NOMO-1 treated with dmso at 0.1 percent for 144 hours (cell line): ENCODE measurements around the gene ITPRIP.

Source experiments
- DNase-seq: peaks from one replicate; lab custom pipeline; 2025; ENCODE audit not compliant: unreplicated experiment; lab: John Stamatoyannopoulos, UW

The ITPRIP gene

DNA sequence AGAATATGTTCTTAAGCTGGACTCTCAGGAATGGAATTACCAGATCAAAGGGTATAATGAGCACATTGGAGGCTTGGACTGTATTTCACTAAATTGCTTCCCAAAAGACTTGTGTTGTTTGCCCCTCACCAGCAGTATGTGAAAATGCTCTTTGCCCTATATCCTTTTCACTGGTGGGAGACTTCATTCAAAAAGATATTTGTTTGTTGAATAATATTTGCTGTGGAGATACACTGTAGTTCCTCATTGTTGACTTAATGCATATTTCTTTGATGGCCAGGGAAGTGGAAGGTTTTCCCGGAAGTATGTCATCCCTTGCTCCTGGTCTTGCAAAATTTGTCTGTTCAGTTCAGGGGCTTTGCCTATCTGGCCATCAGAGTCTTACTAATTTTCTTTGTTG lies 49.9 kb downstream of the ITPRIP start:
- DNase-seq: no peak

DNA sequence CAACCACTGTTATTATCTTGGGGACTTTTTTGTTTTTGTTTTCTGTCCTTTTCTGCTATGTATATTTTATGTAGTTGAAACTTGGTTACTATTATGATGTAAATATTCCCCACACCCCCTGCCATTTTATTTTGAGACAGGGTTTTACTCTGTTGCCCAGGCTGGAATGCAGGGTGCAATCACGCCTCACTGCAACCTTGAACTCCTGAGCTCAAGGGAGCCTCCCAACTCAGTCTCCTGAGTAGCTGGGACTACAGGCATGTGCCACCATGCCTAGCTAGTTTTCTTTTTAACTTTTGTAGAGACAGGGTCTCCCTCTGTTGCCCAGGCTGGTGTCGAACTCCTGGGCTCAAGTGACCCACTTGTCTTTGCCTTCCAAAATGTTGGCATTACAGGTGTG lies 51.3 kb downstream of the ITPRIP start:
- DNase-seq: no peak

DNA sequence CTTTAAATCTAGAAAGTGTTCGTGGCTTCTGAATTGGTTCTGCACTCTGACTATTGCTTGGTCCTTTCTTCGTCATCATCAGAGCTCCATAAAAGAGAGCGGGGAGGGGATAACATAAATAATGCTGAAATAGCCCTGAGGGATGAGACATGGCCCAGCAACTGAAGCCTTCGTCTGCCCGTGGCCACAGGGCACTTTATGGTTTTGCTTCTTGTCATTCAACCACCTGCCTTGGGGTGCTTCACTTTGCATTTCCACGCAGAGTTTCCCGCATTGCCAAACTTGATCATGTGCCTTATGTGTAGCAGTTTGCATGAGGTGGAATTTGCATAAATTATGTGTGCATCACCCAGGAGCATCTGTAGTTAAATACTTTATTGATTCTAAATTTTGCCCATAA lies 53.4 kb downstream of the ITPRIP start:
- no peak for DNase-seq

DNA sequence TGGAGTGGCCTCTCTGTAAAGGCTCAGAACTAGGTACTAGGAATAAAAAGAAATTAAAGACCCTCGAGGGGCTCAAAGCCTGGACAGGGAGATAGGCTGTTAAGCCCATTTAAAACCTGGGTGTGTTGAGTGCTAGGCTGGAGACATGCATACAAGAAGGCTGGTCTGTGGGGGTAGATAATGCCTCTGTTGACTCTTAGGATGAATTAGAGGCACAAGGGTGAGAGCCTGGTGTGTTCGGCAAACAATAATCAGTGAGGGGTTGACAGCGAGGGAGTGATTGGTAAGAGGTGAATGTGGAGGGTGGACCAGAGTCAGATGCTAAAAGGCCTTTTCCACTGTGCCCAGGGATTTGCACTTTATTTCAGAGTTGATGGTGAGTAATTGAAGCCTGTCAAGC lies 56.6 kb downstream of the ITPRIP start:
- DNase-seq: no peak

DNA sequence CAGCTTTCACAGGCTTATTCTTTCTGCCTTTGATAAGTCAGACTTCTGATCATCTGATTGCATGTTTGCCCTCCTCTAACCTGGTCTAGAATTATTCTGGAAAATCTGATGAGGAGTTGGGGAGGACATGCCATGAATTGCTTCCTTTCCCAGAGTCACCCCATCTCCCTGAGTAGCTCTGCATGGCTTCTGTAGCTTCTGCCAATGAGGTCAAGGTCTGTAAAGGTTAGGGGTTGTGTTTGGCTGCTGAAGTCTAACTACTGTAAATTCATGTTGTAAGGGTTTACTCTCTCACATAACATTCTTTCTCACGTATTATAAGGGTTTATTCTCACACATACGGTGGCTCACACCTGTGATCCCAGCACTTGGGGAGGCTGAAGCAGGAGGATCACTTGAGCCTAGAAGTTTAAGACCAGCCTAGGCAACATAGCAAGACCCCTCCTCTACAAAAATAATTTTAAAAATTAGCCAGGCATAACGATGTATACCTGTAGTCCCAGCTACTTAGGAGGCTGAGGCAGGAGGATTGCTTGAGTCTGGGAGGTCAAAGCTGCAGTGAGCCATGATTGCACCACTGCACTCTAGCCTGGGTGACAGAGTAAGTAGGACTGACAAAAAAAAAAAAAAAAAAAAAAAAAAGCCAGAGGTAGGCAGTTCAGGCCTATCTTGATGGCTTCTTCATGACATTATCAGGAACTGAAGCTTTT lies 58.6 kb downstream of the ITPRIP start:
- DNase-seq: no peak

DNA sequence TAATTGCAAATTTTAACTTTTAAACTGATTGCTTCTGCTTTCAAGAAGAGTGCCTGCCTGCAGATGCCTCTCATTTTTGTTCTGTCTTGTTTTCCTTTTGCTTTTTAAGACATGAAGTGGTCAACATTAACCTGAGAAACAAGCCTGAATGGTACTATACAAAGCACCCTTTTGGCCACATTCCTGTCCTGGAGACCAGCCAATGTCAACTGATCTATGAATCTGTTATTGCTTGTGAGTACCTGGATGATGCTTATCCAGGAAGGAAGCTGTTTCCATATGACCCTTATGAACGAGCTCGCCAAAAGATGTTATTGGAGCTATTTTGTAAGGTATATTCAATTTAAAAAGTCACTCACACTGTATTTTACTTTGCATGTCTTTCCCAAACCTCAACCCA lies 60.5 kb downstream of the ITPRIP start:
- DNase-seq: no peak

DNA sequence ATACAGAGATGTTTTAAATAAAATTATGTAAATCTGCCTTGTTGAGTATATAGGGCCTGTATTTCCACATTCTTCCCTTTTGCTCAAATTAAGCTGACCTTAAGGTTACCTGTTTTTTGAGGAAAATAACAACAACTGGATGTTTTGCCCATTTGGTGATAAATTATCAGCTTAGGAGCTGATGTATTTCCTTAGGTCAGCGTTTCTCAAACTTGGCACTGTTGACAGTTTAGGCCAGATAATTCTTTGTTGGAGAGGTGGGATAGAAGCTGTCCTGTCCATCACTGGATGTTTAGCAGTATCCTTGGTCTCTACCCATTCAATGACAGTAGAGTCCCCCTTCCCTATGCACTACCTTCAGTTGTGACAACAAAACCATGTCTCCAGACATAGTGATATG lies 62.1 kb downstream of the ITPRIP start:
- DNase-seq: no peak

DNA sequence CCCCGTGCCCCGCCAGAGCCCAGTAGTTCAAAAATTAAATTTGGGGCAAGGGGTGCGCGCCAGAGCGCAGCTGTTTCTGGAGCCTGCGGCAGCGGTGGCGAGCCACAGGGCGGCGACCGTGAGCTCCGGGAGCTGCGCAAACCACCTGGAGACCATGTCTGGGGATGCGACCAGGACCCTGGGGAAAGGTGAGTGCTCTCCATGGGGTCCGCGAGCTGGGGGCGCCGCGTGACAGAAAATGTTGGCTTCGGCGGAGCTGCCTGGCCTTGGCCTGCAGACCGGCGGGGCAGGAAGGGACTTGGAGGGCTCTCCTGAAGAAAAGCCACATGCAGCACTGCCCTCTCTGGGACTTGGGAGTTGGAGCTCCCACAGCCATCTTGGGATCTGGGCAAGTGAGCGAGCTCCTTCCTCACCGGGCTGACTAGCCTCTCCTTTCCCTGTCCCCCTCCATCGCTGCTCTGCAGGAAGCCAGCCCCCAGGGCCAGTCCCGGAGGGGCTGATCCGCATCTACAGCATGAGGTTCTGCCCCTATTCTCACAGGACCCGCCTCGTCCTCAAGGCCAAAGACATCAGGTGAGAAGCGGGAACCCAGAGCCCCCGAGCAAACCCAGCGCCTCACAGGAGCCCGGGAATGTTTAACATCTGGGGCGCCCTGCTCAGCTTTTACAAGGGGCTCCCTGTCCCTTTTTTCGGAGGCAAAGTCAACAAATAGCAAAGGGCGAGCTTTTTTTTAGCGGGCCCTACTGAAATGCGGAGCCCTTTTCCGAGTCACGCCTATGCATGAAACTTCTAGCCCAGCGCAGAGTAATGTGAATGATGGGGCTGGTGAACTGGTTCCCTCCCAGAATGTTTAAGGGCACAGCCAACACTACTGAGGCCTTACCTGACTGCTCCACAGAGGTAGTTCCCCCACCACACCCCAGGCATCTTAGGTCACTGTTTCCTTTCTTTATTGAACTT lies 63.2 kb downstream of the ITPRIP start:
- no peak for DNase-seq

DNA sequence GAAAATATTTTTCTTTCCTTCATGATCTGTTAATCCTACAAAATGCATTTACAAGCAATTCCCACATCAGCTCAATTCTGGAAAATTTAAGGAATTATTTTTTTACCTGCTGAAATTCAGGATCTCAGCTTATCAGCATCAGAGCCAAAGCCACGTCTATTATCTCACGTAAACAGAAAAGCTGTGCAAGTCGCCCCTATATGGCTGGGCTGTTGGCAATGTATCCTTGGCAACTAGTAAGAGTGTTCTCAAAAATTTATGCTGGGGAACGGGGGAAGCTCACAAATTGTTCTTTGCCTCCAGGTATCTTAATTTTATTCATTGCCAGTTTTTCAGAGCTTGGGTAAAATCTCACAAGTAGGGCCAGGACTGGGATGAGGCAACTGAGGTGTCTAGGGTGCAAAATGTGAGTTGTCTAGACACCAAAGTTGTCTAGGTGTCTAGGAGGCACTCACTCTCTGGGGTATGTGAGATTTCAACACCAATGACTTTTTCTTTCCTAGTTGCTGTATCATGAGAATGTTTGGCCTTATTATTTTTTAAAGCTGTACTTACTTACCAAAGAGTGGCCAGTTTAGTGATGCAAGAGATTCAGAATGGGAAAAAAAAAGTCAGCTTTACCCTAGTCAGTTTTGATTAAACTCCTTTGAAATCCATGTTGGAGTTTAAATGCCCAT lies 64.2 kb downstream of the ITPRIP start:
- DNase-seq: no peak

DNA sequence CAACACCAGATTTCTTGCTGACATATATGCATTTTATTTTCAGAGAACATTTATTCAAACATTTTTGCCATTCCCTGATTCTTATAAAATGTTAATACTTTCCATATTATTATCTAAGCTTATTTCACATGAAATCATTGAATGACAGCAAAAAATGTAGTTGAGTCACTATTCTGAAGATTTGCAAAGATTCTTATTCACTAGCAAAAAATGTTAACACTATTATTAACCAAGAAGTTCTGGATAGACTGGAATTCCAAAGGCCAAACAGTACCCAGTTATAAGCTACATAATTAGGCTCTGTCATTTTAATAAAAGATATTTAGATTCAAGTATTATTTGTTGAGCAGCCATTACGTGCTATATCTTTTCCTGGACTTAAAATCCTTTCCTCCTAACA lies 65.0 kb downstream of the ITPRIP start:
- DNase-seq: no peak

DNA sequence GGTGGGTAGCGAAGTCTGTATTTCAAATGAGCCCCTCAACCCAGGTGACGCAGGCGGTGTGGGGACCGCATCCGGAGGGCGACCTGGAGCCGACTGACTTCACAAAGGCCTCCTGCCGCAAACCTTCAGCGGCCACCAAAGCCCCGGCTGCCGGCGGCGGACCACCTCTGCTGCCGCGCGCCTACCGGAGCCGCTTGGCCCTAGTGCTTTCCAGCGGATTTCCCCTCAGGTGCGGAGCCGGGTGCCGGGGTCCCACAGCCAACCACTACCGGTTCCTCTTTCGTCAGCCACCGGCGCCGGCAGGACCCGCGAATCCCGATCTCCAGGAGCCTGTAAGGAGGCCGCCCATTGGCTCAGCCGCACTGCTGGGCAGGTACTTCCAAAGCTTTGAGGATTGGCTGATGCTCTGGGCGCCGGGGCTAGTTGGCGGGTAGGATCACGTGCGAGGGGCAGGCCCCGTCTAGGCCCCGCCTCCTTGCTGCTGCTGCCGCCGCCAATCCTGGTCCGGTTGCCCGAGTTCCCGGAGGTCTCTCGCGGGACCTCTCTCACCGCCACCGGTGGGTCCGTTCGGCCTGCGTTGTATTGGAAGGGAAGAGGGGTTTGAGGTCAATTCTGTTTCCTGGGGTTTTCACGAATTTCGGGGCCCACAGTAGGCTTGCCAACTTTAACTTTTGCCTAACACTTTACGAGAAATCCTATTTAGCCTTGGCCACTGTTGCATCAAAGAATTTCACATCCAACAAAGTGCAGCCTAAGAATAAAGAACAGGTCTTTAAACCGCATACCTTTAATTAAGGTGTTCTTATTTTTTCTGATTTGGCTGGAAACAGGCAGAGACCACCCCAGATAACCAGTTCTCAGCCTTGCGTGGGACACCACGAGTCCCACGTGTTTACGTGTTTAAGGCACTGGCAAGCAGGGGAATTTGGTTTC lies 69.3 kb downstream of the ITPRIP start, which contains the start of gene GSTO2:
GSTO2 (plus strand) TSS at position 472 of the 933 bp plus-strand sequence. CDS start 5,732 bp downstream, outside the sequence.
- DNase-seq: peak; percentile 100

DNA sequence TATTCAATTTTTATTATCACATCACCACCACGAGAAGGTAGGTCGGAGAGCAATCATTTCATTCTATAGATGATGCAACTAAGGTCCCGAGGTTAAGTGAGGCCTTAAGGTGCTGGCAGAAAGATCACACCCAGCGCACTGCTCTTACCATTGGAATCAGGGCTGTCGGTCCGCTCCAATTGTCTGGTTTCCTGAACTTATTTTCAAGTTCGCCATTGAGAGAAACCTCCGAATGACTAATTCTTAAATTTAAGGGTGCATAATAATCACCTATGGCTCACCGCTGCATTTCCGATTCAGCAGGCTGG lies 69.9 kb downstream of the ITPRIP start:
- DNase-seq: no peak

DNA sequence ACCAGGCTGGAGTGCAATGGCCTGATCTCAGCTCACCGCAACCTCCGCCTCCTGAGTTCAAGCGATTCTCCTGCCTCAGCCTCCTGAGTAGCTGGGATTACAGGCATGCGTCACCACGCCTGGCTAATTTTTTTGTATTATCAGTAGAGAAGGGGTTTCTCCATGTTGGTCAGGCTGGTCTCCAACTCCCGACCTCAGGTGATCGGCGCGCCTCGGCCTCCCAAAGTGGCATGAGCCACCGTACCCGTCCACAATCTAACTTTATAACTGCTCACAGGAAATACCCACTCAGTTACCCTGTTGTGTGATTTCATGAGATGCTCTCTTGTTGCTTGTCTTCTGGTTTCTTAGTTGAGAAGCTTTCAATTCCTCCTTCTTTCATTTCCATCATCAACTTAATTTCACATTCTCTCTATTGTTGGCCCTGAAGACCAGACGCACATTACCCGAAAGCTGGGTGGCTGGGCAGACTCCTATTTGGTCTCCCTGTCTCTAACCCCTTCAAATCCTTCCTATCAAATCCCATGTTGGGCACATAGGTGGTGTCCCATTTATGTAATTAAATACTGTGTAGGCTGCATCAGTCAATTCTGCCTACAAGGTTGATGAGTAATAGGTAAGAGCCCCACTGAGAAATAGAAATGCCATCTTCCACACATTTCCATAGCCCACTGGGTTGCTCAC lies 70.4 kb downstream of the ITPRIP start:
- DNase-seq: no peak

DNA sequence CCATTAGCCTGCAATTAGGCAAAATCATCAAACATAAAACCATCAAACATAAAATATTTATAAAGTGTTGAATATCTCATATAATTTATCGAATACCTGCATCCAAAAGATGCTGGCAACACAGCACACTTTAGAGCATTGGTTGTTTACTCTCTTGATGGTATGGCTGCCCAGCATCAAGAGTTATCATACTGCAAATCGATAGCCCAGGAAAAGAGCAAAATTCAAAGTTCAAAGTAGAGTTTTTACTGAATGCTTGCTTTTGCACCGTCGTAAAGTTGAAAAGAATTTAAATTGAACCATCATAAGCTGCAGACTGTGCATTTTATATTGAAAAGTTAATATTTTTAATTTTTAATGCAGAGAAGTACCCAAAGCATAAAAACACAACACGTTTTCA lies 73.5 kb downstream of the ITPRIP start:
- DNase-seq: no peak

DNA sequence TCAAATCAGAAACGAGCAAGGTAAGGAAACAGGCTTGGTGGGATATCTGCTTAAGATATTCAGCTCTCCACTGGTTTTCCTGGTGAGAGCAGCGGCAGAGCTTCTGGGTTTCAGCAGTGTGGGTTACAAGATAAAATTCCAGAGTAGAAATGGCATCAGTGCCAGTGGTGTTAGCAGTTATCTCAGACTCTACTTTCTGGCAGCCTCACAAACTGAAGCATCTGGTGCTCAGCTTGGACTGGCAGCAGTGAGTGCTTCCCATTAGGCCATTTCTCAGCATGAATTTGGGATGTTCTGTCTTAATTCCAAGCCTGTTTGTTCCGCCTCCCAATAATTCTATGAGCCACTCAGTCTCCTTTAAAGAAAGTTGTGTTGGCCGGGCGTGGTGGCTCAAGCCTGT lies 76.2 kb downstream of the ITPRIP start:
- no peak for DNase-seq

DNA sequence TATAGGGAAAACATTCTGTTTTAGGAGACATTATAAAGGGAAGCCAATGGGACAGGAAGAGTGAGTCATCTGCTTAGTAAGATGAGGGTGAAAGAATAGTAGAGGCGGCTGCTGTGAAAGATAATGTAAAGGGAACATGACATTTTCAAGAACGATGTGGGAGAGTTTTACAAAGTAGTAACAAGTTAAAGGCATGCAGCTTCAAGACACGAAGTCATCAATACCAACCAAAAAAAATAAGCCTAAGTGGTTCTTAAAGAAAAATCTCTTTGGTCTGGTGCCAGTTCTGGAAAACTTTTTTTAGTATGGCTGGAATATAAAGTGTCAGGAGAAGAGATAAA lies 77.5 kb downstream of the ITPRIP start:
- DNase-seq: no peak

DNA sequence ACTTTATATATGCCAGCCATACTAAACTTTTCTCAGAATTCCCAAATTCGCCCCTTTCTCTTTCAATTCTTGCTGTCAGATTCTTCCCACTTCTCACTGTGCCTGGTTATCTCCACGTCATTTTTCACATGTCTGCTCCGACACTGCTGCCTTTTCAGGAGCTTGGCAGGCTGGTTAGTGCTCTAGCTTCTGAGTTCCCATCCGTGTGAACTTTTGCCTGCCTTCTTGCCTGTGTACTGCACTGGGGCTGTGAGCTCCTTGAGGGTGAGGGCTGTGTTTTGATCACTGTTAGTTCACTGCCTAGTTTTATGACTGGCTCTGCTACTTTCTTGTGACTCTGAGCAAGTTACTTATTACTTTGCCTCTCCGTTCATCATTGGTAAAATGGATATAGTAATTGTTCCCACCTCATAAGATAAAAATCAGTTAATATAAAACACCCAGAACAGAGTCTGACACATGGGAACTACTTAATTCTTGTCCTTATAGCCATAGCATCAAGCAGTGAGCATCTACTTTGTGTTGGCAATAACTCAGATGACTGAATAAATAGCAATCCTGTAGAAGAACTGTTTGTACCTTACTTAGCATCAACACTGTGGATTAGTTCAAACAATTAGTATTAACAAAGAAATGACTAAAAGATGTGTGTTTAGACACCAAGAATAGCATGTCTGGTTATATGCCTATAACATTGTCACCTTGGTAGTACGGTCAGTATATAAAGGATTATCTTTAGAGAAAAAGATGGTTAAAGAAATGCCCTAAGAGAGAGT lies 78.1 kb downstream of the ITPRIP start:
- no peak for DNase-seq
